ENCODE measurements around the gene DCST1. TPM values are rescaled to one million over a fixed set of nuclear protein-coding genes. Genes with fewer than 3 reads are reported as not detected.

Gene DCST1
- total RNA-seq, 2 experiments from 2014 or later = not detected

- ChIA-PET CTCF (ENCODE audit: unreplicated experiment) (interaction anchor here (0.5 to 1.5 kb wide), 7 partner anchors 8 to 170 kb away, joined by 3 to 6 read pairs (median 4); partner anchors contain the start of genes ADAM15, FLAD1 and LENEP), POLR2A (interaction anchor here (1.0 kb wide), 1 partner anchor 9 kb away, joined by 6 read pairs; no protein-coding TSS in a partner anchor)
- Histone ChIP-seq H3K4me3 (ENCODE audit: low read depth, low read length, poor library complexity, severe bottlenecking) (peak overlapping the region; percentile 84), H3K79me2 (ENCODE audit: insufficient read depth, low read depth, low read length) (peaks cover 7% of the 10 kb centered on the region; the same call in 1 of the 2 replicates), H3K4me2 (ENCODE audit: low read length) (peak overlapping the region; percentile 90), H2AFZ (ENCODE audit: low read length) (peak overlapping the region; percentile 44; the same call in 1 of the 2 replicates), H3K9me2 (ENCODE audit: insufficient read depth, low read length) (no peaks in the 10 kb centered on the region), H3K27ac (ENCODE audit: low read depth, low read length, poor library complexity, severe bottlenecking) (peak overlapping the region; percentile 29), H3K9me3 (ENCODE audit: low read length) (no peaks in the 10 kb centered on the region), H3K36me3 (ENCODE audit: insufficient read depth, low read length) (peaks cover 16% of the 10 kb centered on the region; the same call in 1 of the 2 replicates), H3K4me1 (ENCODE audit: insufficient read depth, low read length, poor library complexity, severe bottlenecking) (peaks cover 32% of the 10 kb centered on the region), H4K20me1 (ENCODE audit: insufficient read depth, low read length) (no peaks in the 10 kb centered on the region)
- peak; percentile 97 for DNase-seq (ENCODE audit: low spot score)
- intact Hi-C loops (cut with micrococcal nuclease; ENCODE audit: unreplicated experiment) = loop anchor here (1.0 to 5.0 kb wide), 10 partner anchors 17 to 503 kb away; partner anchors contain the start of genes ADAR, FLAD1, PYGO2 and UBE2Q1
- TF ChIP-seq EZH2phosphoT487 (IDR thresholded peaks at IDR 0.05; ENCODE audit: borderline replicate concordance, low read depth, low read length) = no peak
- peak; percentile 92 for TF ChIP-seq CTCF (conservative IDR thresholded peaks at IDR 0.05; ENCODE audit: low read length)
- no TSS peak for BruUV-seq (replicated peaks)
Measured at GRCh38 chr1:155061381-155062150, 27.9 kb downstream of the DCST1 start.

GRCh38 chr1:155062151-155062686, 28.6 kb downstream of the DCST1 start:
- peak overlapping the region; percentile 44; the same call in 1 of the 2 replicates for H2AFZ ChIP-seq (ENCODE audit: low read length)
- peak; percentile 78 for DNase-seq (ENCODE audit: low spot score)
- H3K4me1 ChIP-seq (ENCODE audit: insufficient read depth, low read length, poor library complexity, severe bottlenecking) = peaks cover 32% of the 10 kb centered on the region
- no TSS peak for BruUV-seq (replicated peaks)
- H3K9me2 ChIP-seq (ENCODE audit: insufficient read depth, low read length) = no peaks in the 10 kb centered on the region
- peaks cover 10% of the 10 kb centered on the region; the same call in 1 of the 2 replicates for H3K36me3 ChIP-seq (ENCODE audit: insufficient read depth, low read length)
- TF ChIP-seq CTCF (conservative IDR thresholded peaks at IDR 0.05; ENCODE audit: low read length) (no peak), EZH2phosphoT487 (IDR thresholded peaks at IDR 0.05; ENCODE audit: borderline replicate concordance, low read depth, low read length) (no peak)
- H3K4me2 ChIP-seq (ENCODE audit: low read length) = peak overlapping the region; percentile 90
- no peaks in the 10 kb centered on the region for H4K20me1 ChIP-seq (ENCODE audit: insufficient read depth, low read length)
- peaks cover 7% of the 10 kb centered on the region; the same call in 1 of the 2 replicates for H3K79me2 ChIP-seq (ENCODE audit: insufficient read depth, low read depth, low read length)
- H3K27ac ChIP-seq (ENCODE audit: low read depth, low read length, poor library complexity, severe bottlenecking) = peak overlapping the region; percentile 29
- CTCF ChIA-PET (ENCODE audit: unreplicated experiment) = interaction anchor here (0.7 to 1.5 kb wide), 6 partner anchors 9 to 118 kb away, joined by 3 to 6 read pairs (median 4); partner anchors contain the start of genes ADAM15, FLAD1 and LENEP
- POLR2A ChIA-PET = interaction anchor here (1.5 kb wide), 1 partner anchor 13 kb away, joined by 4 read pairs; no protein-coding TSS in a partner anchor
- H3K9me3 ChIP-seq (ENCODE audit: low read length) = no peaks in the 10 kb centered on the region
- intact Hi-C loops (cut with micrococcal nuclease; ENCODE audit: unreplicated experiment) = loop anchor here (1.0 to 5.0 kb wide), 7 partner anchors 22 to 455 kb away; partner anchors contain the start of genes ADAR, FLAD1 and PYGO2
- peak overlapping the region; percentile 84 for H3K4me3 ChIP-seq (ENCODE audit: low read depth, low read length, poor library complexity, severe bottlenecking)
